Endothelial cell of umbilical vein (primary cell): Measurements from ENCODE around the gene OTUB1. TPM values are rescaled to one million over a fixed set of nuclear protein-coding genes. Genes with fewer than 3 reads are reported as not detected.

Source experiments
- BruUV-seq: library from RNA; stranded (reverse); fragments of 400-500 nt; replicated peaks from 2 replicates; lab custom pipeline; 2021; lab: Mats Ljungman, UMichigan
- CTCF ChIA-PET: fragments of 300-600, 350-600 bp; sonication (Branson Sonifier 250); formaldehyde crosslinking; loops from one replicate; lab custom pipeline; 2021; ENCODE audit warnings: antibody characterized with exemption, inconsistent platforms; lab: Charles Lee
- POLR2A ChIA-PET: fragments of 300-600, 350-600 bp; sonication (Branson Sonifier 250); formaldehyde crosslinking; loops from one replicate; lab custom pipeline; 2021; ENCODE audit warnings: antibody characterized with exemption, inconsistent platforms; lab: Charles Lee
- DNase-seq: peaks from one replicate; pipeline ENCODE4 v3.0.0-alpha.2; 2011; ENCODE audit warnings: low read depth, low spot score
- FAIRE-seq: peaks from 2 replicates; lab custom pipeline; 2011; peaks lifted over from hg19 to GRCh38; lab: Jason Lieb, UNC
- H2AFZ ChIP-seq: 2 replicates; pipeline ENCODE4 v1.6.0; 2012; ENCODE audit warnings: low read depth, low read length, control low read depth, inconsistent platforms
- H3K27ac ChIP-seq: 2 replicates; pipeline ENCODE4 v1.5.1; 2011; ENCODE audit warnings: low read depth, mild to moderate bottlenecking, control low read depth, low read length, moderate library complexity; ENCODE audit not compliant: insufficient read depth
- H3K27me3 ChIP-seq, 2 experiments: 2 replicates each; pipeline versions ENCODE4 v1.6.0 to v1.6.1; 2011; ENCODE audit warnings: low read length in 2 of 2, mixed read lengths in 1 of 2; ENCODE audit not compliant: control insufficient read depth in 2 of 2, insufficient read depth in 2 of 2
- H3K36me3 ChIP-seq, 2 experiments: 2 replicates in 1 of 2; 3 replicates in 1 of 2; pipeline ENCODE4 v1.5.1; 2011; ENCODE audit warnings: low read length in 2 of 2, mild to moderate bottlenecking in 1 of 2, moderate library complexity in 1 of 2; ENCODE audit not compliant: control insufficient read depth in 2 of 2, insufficient read depth in 2 of 2; ENCODE audit errors: extremely low read depth in 1 of 2
- H3K4me1 ChIP-seq: 3 replicates; pipeline ENCODE4 v1.5.1; 2011; ENCODE audit warnings: mild to moderate bottlenecking, low read length; ENCODE audit not compliant: control insufficient read depth, insufficient read depth; ENCODE audit errors: extremely low read depth
- H3K4me2 ChIP-seq: 2 replicates; pipeline ENCODE4 v1.6.1; 2011; ENCODE audit warnings: low read length, control low read depth, mixed read lengths; ENCODE audit not compliant: insufficient read depth
- H3K4me3 ChIP-seq, 3 experiments: fragments of 200-600 bp in 1 of 3; sonication (generic), shearing (Covaris generic) in 1 of 3; replicated peaks in 1 of 3; 2 replicates each; pipeline ENCODE4 v1.5.1; 2011 to 2016; ENCODE audit warnings: control low read depth in 3 of 3, low read length in 3 of 3, mild to moderate bottlenecking in 2 of 3, inconsistent platforms in 1 of 3, low read depth in 1 of 3, moderate library complexity in 1 of 3; ENCODE audit not compliant: insufficient read depth in 1 of 3
- H3K79me2 ChIP-seq: 2 replicates; pipeline ENCODE4 v1.6.0; 2012; ENCODE audit warnings: low read length, inconsistent platforms; ENCODE audit not compliant: control insufficient read depth, insufficient read depth
- H3K9ac ChIP-seq: replicated peaks from 2 replicates; pipeline ENCODE3; 2011; ENCODE audit warnings: low read length, control low read depth; ENCODE audit not compliant: insufficient read depth; ENCODE audit errors: extremely low read depth
- H3K9me1 ChIP-seq: replicated peaks from 3 replicates; pipeline ENCODE4 v1.6.0; 2011; ENCODE audit warnings: mild to moderate bottlenecking, low read length; ENCODE audit not compliant: control insufficient read depth, insufficient read depth; ENCODE audit errors: extremely low read depth
- H3K9me3 ChIP-seq: replicated peaks from 2 replicates; pipeline ENCODE4 v1.5.1; 2012; ENCODE audit warnings: low read length, inconsistent platforms; ENCODE audit not compliant: control insufficient read depth, insufficient read depth
- H4K20me1 ChIP-seq: replicated peaks from 2 replicates; pipeline ENCODE3; 2011; ENCODE audit warnings: mild to moderate bottlenecking, low read length; ENCODE audit not compliant: control insufficient read depth, insufficient read depth; ENCODE audit errors: extremely low read depth
- CTCF ChIP-seq, 2 donors: IDR thresholded peaks; 1 replicate in 1 of 2; 2 replicates in 1 of 2; pipeline ENCODE4 v1.5.1; 2011; ENCODE audit warnings: low read length in 2 of 2, mild to moderate bottlenecking in 2 of 2, moderate library complexity in 2 of 2, control low read depth in 1 of 2, inconsistent platforms in 1 of 2, low read depth in 1 of 2; ENCODE audit not compliant: insufficient read depth in 1 of 2; ENCODE audit errors: extremely low read depth in 1 of 2
- FOS ChIP-seq: IDR thresholded peaks from 2 replicates; pipeline ENCODE4 v1.6.1; 2011; ENCODE audit warnings: mild to moderate bottlenecking, low read length, moderate library complexity, borderline replicate concordance; ENCODE audit not compliant: insufficient read depth
- GATA2 ChIP-seq: IDR thresholded peaks from 2 replicates; pipeline ENCODE4 v1.7.0; 2011; ENCODE audit warnings: low read depth, mild to moderate bottlenecking, moderate library complexity, mixed read lengths, low read length; ENCODE audit not compliant: insufficient read length, insufficient read depth
- MAX ChIP-seq: IDR thresholded peaks from 2 replicates; pipeline ENCODE4 v1.6.1; 2011; ENCODE audit not compliant: insufficient read depth, insufficient read length
- MYC ChIP-seq: IDR thresholded peaks from one replicate; pipeline ENCODE4 v1.6.1; 2011; ENCODE audit warnings: mild to moderate bottlenecking, low read depth, low read length
- POLR2A ChIP-seq: IDR thresholded peaks from 2 replicates; pipeline ENCODE4 v1.6.1; 2012; ENCODE audit warnings: low read depth, mild to moderate bottlenecking, control low read depth, low read length
- POLR2AphosphoS5 ChIP-seq: IDR thresholded peaks from 2 replicates; pipeline ENCODE4 v1.6.1; 2012; ENCODE audit warnings: low read depth, mild to moderate bottlenecking, control low read depth, low read length, moderate library complexity; ENCODE audit not compliant: insufficient read depth
- dilution Hi-C: fragments of 300-500 bp; cut with MboI; formaldehyde crosslinking; loops from one replicate; pipeline ENCODE4 v1.15.0; 2019; ENCODE audit warnings: low sequenced_read_pairs; ENCODE audit not compliant: extremely low pct_ligation_motif_present
- intact Hi-C: fragments of 100-400 bp; cut with micrococcal nuclease; formaldehyde crosslinking; loops from one replicate; pipeline ENCODE4 v1.10.0; 2022
- polyA plus RNA-seq, 4 experiments: library from polyadenylated mRNA; depleted of rRNA in 3 of 4; stranded (reverse) in 3 of 4; unstranded in 1 of 4; fragments of >200 nt; gene quantifications; 2 replicates each; pipeline versions ENCODE4 v1.2.1 to v1.2.3, GENCODE V29; 2011 to 2012; ENCODE audit warnings: missing spikeins in 1 of 4
- total RNA-seq: library from RNA; stranded (reverse); gene quantifications from 2 replicates; pipeline ENCODE4 v1.2.3, GENCODE V29; 2021

The OTUB1 gene
- total and polyA plus RNA-seq, 2 donors (not counting 3 experiments of a cell fraction or from before 2014, with no cell fraction given), result 81.9 to 256 TPM

GRCh38 chr11:64042301-64042700 lies 56.1 kb downstream of the OTUB1 start:
- intact Hi-C loops, result no loop called here
- H3K79me2 ChIP-seq, result no peaks in the 10 kb centered on the region
- no peak overlapping the region for H3K4me2 ChIP-seq
- no peaks in the 10 kb centered on the region for H4K20me1 ChIP-seq
- no peak overlapping the region for H2AFZ ChIP-seq
- ChIA-PET CTCF (interaction anchor here (0.9 kb wide), 1 partner anchor 17 kb away, joined by 3 read pairs; no protein-coding TSS in a partner anchor), POLR2A (no interaction called here)
- BruUV-seq, result no TSS peak
- TF ChIP-seq MAX, result no peak
- no peak for TF ChIP-seq CTCF (IDR thresholded peaks at IDR 0.05; ENCODE audit: extremely low read depth in 1 of 2, insufficient read depth in 1 of 2, low read depth in 1 of 2, low read length in 2 of 2)
- no peak for TF ChIP-seq POLR2A
- no peak for TF ChIP-seq POLR2AphosphoS5
- no peak for TF ChIP-seq FOS
- TF ChIP-seq GATA2, result no peak
- no peak for TF ChIP-seq MYC
- no peaks in the 10 kb centered on the region for H3K4me1 ChIP-seq
- FAIRE-seq (no peak), DNase-seq (no peak)
- dilution Hi-C loops, result no loop called here
- H3K27ac ChIP-seq, result no peak overlapping the region
- no peak overlapping the region for H3K9ac ChIP-seq
- H3K9me3 ChIP-seq, result no peaks in the 10 kb centered on the region
- peaks cover 3 to 4% of the 10 kb centered on the region in 2 experiments for H3K27me3 ChIP-seq
- H3K36me3 ChIP-seq, result no peaks in the 10 kb centered on the region
- no peaks in the 10 kb centered on the region for H3K9me1 ChIP-seq
- H3K4me3 ChIP-seq, result no peak overlapping the region
